GM19240 (cell line): ENCODE results near the gene AUTS2.
A peak's percentile ranks its signal among the peaks of the same experiment; 100 is the strongest.

Source experiments
- DNase-seq: peaks from one replicate; pipeline ENCODE4 v3.0.0; 2011; ENCODE audit warnings: low spot score; ENCODE audit not compliant: insufficient read length

AUTS2 gene

DNA sequence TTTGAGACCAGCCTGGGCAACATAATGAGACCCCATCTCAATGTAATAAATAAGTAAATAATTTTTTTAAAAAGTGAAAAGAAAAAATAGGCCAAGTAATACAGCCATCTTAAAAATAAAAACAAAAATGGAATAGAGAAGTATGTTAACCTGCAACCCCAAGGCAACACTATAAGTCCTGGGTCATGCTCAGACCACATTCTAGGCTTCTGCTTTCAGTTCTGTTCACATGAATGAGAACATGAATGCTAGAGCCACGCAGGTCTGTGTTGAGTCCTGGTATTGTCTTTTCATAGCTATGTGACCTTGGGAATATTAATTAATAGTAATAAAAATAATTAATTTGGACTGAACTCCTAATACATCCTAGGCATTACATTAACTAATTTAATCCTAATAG is 284.0 kb downstream of the AUTS2 start:
- no peak for DNase-seq

- DNase-seq, result no peak
Observed at GRCh38 chr7:69883399-69883891, 285.2 kb downstream of the AUTS2 start.

- no peak for DNase-seq
Observed at GRCh38 chr7:69885431-69885830, 287.2 kb downstream of the AUTS2 start.

DNA sequence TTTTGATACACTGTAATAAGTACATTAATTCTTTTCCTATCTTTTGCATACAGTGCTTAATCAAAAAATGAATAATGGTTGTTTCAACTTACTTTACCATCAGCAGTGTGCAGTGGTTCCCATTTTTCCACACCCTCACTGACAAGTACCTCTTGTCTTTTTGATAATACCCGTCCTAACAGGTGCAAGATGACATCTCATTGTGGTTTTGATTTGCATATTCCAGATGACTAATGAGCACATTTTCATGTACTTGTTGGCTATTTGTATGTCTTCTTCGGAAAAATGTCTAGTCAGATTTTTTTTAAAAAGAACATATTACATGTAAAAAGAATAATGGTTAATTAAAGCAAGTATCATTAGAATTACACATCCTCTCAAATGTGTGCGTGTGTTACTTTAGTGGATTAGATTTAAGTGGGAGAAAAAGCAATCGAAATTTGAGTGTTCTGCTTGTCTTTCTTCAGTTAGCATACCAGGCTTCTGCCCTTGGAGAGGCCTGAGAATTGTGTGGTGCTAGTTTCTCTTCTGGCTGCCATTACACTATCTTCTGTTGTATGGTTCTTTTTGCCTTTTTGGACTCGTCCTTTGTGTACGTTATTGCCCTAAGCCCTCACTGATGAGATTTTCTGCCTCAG is 291.2 kb downstream of the AUTS2 start:
- no peak for DNase-seq

DNA sequence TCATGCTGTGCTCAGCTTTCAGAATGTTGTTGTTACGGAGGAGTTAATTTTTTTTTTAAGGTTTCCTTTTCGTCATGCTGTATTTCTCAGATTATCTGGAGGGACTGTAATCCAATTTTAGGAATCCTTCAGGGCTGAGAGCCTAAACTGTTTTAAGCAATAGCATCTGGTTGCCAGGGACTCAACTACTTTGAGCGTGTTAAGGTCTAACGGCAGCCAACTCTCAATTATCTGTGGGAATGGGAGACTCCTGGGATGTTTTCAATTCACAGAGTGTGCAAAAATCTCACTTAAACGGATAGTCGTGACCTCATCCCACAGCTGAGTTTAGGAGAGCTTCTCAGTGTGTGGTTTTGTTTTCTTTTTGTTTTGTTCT is 291.7 kb downstream of the AUTS2 start:
- no peak for DNase-seq

- DNase-seq, result no peak
Observed at GRCh38 chr7:69892790-69893189, 294.5 kb downstream of the AUTS2 start.

DNA sequence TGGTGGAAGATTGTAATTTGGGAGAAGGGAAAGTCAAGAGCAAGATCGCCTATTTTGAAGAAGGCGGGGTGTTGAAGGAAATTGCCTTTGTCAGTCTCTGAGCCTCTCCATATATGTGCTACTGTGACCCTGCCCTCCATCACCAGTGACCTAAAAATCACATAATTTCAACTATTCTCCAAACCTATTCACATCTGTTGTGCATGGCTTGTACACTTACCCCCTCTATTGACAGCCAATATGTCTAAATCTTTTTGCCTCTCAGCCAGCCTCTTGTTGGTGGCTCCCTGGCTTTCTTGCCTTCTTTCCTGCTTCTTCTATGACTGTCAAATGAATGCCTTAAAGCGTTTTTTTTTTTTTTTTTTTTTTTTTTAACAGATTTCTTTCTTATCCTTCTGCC is 295.6 kb downstream of the AUTS2 start:
- DNase-seq, result peak; percentile 16

DNA sequence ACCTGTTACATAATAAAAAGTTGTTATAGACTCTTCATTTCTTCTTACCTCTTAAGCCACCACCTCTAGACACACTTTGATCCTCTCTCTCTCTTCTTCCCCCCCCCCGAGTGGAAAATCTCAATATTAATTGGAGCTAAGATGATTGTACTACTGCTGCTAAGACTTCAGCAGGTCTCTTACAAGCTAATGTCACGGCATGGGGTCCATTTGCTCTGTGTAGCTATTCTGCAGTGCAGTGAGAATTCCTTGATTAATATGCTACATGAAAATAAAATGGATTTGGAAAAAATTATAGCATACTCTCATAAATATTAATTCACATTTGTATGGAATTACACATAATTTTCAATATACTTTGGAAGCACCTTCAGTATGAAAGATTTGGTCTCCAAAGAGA is 297.2 kb downstream of the AUTS2 start:
- no peak for DNase-seq

DNA sequence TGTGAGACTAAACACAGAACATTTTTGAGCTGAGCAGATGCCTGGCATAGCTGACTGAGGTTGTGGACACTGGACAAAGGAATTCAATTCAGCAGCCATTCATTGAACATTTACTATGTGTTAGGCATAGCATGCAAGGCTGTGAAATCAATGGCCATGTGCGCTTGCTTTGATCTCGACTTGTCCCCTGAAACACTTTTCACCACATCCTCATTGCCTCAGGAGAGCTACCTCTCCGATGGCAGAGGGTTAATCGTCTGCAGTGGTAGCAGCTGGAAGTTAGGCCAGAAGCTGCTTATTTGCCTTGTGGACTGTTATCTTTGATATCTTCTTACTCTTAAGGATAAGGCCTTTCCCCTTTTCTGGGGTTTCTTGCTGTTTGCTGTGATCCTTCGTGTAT is 297.8 kb downstream of the AUTS2 start:
- no peak for DNase-seq

DNA sequence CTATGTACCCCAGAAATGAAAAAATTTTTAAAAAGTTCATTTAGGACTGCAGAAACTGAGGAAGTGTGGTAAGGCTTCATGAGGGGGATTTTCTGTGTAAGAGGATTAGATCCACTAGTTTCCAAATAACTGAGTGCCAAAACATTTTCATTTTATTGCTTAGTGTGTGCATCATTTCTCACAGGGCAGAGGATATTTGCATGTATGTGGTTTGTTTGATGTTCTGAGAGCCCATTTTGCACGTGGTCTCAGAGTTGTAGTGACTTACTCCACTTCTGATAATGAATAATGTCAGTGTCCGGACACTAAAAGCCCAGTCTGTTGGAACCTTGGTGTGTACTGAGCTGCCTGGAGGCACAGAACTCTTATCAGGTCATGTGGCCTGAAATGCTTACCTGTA is 299.9 kb downstream of the AUTS2 start:
- DNase-seq, result no peak

DNA sequence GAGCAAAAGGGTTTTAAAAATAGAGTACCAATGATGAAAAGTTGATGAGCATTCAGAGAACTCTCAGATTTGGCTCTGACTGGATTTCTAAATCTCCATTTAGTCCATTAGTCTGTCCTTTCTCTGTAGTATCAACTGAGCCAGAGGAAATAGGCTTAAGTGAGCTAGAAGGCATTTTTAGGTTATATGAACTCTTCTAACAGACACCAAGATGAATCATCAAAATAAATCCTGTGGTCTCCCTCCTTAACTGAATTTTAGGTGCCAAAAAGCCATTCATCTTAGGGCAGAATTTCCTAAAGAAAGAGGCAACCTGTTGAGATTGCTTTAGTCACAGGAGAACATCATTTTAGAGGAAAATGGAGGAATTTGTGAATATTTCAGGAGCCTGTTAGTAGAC is 305.1 kb downstream of the AUTS2 start:
- DNase-seq, result no peak

DNA sequence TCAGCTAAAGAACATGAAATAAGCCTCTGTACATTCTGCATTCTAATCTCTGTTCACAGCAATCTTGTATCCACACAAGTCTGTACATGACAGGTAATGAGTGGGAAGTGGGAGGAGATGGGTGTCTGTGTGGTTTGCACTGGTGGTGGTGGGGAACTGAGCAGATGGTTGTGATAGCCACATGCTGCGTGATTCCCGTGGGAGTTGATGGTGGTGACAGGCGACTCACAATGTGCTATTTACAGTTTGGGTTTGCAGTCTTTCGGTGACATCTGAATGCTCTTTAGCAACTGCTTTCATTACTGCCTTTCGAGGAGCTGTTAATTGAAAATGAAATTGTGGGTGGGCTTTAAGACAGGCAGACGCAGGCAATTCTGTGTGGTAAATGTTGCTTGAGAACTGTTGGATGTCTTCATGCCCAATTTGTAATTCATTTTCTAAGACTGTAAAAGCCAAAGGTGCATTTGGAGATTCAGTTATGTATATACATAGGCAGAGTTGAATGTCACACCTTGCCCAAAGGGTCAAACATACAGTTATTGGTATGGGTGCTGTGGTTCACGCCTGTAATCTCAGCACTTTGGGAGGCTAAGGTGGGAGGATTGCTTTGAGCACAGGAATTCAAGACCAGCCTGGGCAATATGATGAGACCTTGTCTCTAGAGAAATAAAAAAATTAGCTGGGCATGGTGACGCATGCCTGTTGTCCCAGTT is 308.2 kb downstream of the AUTS2 start:
- DNase-seq, result peak; percentile 25

- DNase-seq, result no peak
Observed at GRCh38 chr7:69907720-69908119, 309.4 kb downstream of the AUTS2 start.

- DNase-seq, result no peak
Observed at GRCh38 chr7:69908454-69908853, 310.2 kb downstream of the AUTS2 start.

- DNase-seq, result no peak
Observed at GRCh38 chr7:69910150-69910549, 311.9 kb downstream of the AUTS2 start.

DNA sequence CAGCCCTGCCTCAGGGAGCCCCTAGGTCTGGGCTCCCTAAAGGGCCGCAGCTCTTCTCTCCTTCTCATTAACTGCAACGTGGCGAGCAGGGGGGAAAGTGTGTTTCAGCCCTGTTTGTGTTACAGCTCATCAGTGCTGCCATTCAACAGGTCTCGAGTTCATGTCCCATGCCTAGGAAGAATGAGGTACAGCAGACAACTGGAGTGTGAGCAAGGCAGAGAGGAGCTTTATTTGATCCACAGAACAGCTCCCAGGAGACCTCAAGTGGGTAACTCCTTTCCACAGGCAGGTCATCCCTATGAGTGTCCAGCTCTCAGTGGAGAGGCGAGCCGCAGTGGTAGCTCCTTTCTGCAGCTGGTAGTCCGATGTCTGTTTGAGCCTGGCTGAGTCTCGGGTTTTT is 313.1 kb downstream of the AUTS2 start:
- no peak for DNase-seq

DNA sequence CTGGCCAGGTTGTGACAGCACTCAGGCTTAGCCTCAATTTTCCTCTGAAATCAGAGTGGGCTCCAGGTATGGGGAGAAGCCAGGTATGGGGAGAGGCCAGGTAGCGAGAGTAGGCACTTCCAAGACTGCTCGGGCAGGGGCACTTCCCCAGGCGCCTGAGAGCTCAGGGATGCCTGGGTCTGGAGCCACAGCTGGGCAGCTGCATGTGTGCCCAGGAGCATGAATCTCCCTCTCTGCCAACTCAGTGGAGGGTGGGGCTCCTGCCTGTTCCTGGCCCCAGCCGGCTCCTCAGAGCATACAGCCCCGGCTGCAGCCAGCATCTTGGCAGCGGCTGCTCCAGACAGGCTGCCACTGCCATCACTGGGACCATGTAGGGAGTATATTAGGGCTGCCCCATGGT is 313.9 kb downstream of the AUTS2 start:
- no peak for DNase-seq

- no peak for DNase-seq
Observed at GRCh38 chr7:69912846-69913245, 314.6 kb downstream of the AUTS2 start.

DNA sequence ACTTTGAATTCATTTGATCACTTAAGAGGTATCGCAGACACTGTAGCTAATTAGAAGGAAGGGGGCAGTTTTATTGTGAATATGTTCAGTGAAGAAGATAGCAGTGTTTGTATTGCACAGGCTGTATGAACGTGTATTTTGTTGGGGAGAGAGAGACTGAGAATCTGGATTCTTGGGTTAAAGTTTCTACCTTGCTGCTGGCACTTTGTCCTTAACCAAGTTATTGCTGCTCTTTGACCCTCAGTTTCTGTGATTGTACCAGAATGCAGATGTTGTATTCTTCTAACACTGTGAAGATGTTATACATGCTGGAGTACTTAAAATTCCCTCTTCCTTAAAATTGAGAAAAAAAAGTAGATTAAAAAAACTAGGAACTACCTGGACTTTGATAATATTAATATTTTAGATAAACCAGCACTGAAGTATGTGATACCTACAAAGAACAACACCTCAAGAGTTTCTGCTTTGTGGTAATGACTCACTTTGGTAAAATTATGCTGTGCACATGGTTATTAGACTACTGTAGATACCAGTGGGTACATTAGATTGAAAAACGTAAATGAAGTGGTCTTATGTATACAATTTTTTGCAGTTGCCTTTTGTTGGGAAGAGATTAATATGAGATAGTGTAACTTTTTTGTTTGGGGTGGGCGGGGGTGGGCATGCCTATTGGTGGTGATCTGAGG is 321.3 kb downstream of the AUTS2 start:
- no peak for DNase-seq

DNA sequence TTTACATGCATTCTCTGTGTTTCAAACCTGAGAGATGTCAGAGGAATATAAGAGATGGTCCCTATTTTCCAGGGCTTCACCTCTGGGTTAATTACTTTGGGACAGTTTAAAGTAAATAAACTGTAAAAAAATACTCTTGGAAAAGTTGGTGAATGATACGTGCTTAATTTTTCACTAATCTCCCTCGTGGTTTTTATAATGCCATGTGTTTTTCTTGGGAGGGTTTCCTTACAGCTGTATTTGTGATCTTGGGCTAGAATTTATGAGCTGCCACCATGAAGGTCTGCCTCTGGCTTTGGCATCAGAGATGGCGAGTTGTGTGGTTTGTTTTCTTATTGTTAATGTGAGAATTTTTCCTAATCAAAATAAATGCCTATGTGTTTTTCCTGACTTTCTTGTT is 322.5 kb downstream of the AUTS2 start:
- DNase-seq, result no peak

- DNase-seq, result no peak
Observed at GRCh38 chr7:69922026-69922803, 323.9 kb downstream of the AUTS2 start.

GRCh38 chr7:69927461-69927860 is 329.2 kb downstream of the AUTS2 start:
- DNase-seq, result no peak
